Loucy (cell line): ENCODE measurements around the gene GRID1.

Experiments used
- EZH2phosphoT487 ChIP-seq: fragments of 200-600 bp; IDR thresholded peaks from 2 replicates; pipeline ENCODE4 v1.6.1; 2018; ENCODE audit warnings: antibody characterized with exemption, mild to moderate bottlenecking, moderate library complexity, borderline replicate concordance
- TF ChIP-seq, protein P1 (sequence below): fragments of 200-600 bp; sonication (generic); conservative IDR thresholded peaks from 2 replicates; pipeline ENCODE4 v1.5.1; 2014; ENCODE audit warnings: mild to moderate bottlenecking, antibody characterized with exemption, low read length

DNA sequence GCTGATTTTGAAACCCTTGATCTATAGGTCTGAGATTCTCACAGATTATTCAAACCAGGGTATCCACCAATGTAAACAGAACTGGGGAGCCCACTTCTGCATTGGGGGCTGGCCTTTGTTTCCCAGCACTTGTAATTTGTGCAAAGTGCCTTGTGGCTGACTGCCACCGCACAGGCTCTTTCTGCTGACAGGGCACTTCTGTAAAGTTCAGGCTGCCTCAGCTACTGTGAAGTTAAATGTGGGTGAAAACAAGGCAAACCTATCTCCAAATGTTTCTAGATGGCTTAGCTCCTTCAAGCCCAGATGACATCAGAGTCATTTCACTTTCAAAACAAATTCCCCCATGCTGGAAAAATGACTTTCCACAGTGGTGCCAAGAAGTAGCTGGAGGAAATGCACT is 54.7 kb downstream of the GRID1 start:
- TF ChIP-seq, protein P1, sequence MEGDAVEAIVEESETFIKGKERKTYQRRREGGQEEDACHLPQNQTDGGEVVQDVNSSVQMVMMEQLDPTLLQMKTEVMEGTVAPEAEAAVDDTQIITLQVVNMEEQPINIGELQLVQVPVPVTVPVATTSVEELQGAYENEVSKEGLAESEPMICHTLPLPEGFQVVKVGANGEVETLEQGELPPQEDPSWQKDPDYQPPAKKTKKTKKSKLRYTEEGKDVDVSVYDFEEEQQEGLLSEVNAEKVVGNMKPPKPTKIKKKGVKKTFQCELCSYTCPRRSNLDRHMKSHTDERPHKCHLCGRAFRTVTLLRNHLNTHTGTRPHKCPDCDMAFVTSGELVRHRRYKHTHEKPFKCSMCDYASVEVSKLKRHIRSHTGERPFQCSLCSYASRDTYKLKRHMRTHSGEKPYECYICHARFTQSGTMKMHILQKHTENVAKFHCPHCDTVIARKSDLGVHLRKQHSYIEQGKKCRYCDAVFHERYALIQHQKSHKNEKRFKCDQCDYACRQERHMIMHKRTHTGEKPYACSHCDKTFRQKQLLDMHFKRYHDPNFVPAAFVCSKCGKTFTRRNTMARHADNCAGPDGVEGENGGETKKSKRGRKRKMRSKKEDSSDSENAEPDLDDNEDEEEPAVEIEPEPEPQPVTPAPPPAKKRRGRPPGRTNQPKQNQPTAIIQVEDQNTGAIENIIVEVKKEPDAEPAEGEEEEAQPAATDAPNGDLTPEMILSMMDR: no peak
- TF ChIP-seq EZH2phosphoT487: no peak
